HG03460 (cell line): ENCODE results near the gene DAPK2.
"Not testable (repeated sequence)": the region's sequence is repeated elsewhere in the genome, so short reads cannot be mapped to it uniquely, and the experiment has no call there.

ENCODE experiments used
- ATAC-seq: cut with Tn5 transposase; IDR thresholded peaks from one replicate; pipeline ENCODE4 v1.9.1; 2021; ENCODE audit not compliant: unreplicated experiment

The DAPK2 gene

DNA sequence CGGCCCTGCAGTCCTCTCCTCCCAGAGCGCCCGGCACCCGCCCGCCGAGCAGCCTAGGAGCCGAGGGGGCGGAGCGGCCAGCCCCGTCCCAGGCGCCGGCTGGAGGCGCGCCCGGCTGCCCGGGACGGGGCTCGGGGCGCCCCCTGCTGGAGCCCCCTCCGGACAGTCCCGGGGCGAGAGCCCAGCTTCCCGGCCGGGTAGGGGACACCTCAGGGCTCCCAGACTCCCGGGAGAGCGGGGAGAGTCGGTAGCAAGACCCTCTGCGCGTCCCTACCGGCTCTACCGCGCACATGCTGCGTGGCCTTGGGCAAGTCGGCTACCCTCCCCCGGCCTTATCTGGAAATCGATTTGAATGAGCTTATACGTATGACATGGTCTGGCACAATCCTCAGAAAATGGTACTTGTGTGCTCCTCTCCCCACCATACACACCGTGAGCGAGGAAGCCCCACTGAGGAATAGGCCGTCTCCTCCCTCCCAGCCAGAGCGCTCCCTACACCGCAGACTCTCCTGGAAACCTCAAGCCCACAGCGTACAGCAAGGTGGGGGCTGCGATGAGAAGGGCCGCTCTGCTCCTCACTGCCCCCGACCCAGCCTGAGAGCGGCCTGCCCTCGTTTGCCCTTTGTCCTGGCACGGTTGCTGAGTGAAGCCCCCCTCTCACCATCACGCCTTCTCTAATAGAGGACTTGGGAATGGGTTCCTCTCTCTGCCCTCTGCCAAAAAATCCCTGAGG, at the start of gene DAPK2:
DAPK2 (minus strand) TSS at position 65 of the 733 bp plus-strand sequence. CDS start 6,224 bp downstream, outside the sequence.
- no peak for ATAC-seq

DNA sequence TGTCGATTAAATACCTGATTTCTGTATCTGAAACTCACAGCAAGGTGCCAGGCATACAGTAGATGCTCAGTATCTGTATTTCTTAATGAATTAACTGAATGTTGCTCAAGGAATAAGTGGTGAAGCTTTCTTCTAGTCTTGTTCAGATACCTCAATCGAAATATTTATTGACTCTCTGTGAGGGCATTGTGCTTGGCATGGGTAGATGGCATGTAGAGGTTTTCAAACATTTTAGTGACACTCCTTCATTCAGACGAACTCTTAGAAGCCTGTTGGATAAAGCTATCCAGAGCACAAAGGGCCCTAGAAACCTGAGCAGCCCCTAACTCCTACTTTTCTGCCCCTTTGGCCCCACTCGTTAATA, 49.1 kb upstream of the DAPK2 start:
- no peak for ATAC-seq

DNA sequence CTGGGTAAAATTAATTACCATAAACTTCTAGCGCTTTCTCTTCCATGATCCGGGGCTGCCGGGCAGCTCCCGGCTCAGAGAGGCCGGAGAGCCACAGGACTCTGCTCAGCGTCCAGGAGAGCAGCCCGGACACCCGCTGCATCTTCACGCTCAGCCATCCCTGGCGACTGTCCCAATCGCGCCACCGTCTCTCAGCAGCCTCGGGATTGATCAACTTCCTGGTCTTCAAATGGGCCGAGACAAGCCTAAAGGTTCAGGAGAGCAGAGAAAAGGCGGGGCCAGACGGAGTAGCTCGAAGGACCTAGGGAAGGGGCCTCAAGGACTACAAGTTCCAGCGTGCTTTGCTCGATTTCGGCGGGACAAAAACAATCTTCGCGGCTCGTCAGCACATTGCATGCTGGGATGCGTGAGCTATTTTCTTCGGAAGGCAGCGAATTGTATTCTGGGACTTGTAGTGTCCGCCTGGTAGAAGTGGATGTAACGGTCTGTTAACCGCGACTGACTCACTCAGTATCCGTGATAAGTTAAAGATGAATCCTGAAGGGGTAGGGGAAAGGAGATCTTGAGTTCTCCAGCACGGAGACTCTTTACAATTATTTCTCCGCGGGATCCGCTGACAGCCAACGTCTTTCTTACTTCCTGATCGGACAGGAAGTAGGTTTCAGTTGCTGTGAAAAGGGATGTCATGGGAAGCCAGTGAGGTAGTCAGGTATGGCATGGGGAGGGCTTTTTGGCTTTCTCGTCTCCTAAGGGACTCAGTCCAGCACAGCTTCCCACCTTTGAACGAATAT, 47.5 kb upstream of the DAPK2 start, which contains the start of gene CIAO2A:
CIAO2A (minus strand) TSS at position 212 of the 791 bp plus-strand sequence; CDS start at position 142, 70 bp downstream.
- ATAC-seq: peak; percentile 62

DNA sequence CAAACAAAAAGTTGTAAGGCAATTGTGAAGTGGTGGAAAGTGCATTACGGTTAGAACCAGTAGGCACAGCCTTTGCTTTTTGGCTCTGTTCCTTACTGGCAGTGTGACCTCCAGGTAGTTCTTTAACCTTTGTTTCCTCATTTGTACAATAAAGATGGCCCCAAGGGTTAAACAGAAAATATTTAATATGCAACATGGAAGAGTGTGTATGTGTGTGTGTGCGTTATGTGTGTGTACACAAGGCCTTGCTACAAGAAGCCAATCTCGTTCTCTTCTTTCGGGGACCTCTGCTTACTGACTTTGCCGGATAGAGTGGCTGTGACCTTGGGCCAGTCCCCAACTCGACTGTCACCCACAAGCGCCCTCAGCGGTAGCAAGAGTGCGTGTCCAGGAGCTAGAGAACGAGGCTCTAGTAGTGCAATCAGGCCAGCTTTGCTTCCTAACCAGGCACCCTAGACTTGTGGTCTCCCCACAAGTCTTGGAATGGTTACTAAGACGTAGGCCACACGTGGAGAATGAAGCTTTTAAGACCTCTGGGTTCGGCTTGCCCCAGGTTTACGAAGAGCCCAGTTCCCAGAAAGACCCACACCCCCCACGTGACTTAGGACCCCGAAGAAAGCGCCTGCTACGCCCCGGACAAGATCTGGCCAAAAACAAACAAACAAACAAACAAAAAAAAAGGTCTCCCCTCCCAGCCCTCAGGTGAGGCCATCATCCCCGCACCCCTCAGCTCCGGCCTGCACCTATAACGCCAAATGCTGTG, 46.8 kb upstream of the DAPK2 start:
- ATAC-seq: peak; percentile 23

DNA sequence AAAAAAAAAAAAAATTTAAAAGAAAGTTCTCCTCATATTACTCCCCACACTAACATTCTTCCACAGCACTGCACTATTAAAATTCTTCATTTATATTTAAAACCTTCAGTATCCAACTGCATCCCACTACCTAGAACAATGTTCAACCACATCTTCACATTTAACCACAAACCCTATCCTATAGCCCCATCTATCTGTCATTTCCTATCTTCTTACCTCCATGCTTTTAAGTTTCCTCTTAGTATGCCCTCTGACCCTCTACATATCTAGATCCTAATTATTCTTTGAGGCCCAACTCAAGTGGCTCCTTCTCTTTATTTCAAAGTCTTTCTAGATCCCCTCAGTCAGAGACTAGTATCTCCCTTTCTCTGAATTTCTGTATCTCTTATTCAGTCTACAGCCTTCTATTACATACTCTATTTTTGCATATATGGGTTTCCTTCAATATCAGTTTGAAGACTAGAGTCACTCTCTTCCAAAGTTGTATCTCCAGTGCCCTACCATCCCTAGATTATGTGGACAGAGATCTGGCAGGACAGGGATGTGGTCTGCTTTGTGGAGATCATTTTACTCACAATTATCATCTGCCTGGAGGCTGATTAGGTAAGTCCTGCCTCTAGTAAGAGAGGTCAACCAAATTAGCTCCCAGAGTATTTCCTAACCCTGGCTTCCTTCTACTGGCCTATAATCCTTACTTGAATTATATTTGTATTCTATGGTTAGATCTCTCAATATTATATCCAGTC, 46.0 kb upstream of the DAPK2 start:
- no peak for ATAC-seq

DNA sequence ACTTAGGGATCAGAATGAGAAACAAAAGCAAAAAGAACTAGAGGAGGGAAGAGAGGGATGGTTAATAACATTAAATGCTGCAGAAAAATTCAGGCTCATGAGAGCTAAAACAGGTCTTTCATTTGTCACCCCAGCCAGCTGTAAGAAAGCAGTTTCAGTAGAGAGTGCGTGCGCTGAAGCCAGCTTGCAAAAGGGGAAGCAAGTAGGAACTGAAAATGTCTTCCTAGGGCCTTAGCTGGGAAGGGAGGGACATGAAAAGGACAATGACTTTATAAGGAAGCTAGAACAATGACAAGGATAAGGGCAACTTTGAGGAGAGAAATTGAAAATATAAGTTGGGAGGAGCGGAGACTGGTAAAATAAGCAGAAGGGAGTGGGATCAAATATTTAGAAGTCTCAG, 44.2 kb upstream of the DAPK2 start:
- no peak for ATAC-seq

DNA sequence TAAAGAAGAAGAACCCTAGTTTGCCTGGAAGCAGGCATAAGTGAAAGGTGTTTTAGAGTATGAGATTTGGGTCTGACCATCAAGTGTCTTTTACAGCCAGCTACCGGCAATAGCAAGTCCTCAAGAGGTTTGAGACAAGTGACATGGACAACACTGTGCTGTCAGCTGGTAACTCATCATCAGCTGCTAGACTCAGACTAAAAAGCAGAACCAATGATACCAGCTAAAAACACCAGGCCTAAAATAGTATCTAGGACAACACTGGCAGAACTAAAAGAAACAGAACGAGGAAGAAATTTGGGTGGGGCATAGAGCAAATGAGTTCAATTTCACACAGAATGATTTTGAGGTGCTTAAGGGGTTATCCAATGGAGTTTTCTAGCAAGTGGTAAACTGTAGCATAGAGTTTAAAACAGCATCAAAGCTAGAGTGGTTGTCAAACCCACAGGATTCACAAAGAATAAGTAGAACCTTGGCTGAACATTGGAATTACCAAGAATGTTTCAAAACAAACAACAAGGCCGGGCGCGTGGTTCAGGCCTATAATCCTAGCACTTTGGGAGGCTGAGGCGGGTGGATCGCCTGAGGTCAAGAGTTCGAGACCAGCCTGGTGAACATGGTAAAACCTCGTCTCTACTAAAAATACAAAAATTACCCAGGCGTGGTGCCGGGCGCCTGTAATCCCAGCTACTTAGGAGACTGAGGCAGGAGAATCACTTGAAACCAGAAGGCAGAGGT, 43.4 kb upstream of the DAPK2 start:
- no peak for ATAC-seq

DNA sequence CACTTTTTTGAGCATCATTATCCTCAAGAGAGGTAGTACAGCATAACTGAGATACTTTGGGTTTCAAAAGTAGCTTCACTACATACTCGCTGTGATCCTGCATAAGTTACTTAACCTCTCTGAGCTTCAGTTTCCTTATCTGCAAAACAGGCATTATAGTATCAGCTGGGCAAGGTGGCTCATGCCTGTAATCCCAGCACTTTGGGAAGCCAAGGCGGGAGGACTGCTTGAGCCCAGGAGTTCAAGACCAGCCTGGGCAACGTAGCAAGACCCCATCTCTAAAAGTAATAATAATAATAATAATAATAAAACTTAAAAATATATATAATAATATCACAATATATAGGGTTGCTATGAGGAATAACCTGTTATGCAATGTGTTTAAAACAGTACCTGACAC, 36.5 kb upstream of the DAPK2 start:
- no peak for ATAC-seq

DNA sequence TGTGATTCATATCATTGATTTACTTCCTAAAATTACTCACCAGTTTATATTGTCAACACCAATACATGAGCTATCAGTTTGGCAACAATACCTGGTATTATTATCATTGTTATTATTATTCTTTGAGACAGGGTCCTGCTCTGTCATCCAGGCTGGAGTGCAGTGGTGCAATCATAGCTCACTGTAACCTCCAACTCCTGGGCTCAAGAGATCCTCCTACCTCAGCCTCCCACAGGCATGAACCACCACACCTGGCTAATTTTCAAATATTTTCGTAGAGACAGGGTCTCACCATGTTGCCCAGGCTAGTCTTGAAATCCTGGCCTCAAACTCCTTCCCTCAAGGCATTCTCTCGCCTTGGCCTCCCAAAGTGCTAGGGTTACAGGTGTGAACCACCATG, 27.2 kb upstream of the DAPK2 start:
- ATAC-seq: not testable (repeated sequence)

DNA sequence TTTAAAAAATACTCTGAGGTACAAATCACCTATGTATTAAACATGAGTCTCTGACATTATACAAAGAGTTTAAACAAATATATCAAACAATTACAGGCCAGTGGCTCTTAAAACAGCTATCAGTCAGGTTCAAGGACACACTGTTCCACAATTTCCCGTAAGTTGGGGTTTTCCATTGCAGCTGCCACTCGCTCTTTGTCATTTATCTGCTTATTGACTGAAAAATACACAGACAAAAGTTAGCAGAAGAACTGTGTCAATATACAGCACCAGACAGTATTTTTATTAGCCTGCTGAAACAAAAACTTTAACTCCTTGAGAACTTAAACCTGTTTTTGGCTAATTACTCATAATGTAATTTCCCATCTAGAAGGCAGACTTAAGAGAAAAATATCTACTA, 26.5 kb upstream of the DAPK2 start:
- ATAC-seq: no peak

DNA sequence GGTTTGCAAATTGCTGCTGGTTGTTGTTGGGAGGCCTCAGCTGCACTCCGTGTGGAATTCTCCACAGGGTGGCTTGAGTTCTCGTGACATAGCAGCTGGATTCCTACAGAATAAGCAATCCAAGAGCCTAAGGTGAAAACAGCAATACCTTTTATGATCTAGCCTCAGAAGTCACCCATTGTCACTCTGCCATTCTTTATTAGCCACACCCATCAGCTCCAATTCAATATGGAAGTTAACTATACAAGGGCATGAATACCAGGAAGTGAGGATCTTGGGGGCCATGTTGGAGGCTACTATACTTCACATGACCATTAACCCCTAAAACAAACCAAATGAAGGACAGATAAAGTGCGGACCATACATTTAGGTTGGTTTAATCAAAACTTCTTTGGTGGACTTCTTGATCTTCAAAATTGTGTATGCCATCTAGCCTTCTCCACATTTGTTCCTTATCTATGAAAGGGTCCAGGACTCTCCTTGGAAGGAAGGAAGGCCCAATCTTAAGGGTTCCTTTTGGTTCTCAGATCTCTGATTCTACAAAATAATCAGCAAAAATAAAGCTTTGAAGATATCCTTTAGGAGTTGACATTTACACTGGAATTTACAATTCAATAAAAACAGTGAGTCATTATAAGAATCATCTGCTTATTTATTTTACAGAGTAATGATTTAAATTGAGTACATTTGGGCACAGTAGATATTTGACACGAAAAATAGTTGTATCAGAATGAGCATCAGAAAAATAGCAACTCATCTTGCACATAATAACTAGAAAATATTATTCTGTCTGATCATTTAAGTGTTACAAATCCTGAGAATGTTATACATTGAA, 25.9 kb upstream of the DAPK2 start:
- no peak for ATAC-seq

DNA sequence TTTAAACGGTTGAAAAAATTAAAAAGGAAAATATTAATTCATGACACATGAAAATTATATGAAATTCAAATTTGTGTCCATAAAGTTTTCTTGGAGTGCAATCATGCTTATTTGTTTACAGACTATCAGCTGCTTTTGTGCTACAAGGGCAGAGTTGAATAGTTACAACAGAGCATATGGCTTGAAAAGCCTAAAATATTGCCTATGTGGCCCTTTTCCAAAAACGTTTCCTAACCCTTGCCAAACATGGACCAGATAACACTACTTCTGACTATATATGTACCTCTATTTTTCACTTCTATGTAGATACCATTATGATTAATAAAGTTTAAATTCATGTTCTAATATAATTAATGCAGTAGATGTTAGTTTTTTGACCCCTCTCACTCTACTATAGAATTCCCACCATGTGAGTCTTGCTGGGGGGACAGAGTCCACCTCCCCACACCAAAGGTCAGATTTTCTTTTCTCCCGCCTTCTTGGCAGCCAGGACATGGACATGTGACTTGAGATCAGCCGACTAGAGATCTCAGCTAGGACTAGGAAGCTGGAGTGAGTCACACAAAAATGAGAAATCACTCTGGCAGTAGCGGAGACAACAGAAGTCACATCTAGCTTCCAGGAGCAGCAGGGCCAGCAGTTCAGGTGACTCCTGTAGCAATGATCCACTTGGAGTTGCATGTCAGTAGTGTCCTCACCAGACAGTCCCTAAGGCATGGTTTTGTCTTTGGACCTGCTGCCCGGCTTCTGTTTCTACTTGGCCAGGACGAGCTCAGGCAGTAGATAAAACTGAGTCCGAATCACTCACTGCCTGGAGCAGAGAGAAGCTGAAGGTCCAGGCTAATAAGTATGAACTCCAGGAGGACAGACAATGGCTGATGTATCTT, 24.9 kb upstream of the DAPK2 start:
- ATAC-seq: no peak

DNA sequence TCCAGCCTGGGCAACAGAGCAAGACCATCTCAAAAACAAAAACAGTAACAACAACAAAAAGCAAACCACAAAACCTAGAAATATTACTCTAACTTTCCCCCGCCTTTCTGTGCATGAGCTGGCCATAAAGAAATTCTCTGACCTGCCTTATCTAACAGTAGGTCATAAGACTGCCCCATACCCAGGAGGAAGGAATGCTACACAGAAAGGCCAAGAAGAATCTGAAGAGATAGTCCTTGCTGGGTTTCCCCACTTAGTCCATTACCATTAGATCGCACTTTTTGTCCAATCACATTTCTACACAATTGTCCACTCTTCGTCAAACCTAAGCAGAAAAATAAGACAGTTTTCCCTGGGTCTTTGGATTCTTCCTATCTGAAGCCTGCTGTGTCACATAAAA, 23.8 kb upstream of the DAPK2 start:
- ATAC-seq: no peak

DNA sequence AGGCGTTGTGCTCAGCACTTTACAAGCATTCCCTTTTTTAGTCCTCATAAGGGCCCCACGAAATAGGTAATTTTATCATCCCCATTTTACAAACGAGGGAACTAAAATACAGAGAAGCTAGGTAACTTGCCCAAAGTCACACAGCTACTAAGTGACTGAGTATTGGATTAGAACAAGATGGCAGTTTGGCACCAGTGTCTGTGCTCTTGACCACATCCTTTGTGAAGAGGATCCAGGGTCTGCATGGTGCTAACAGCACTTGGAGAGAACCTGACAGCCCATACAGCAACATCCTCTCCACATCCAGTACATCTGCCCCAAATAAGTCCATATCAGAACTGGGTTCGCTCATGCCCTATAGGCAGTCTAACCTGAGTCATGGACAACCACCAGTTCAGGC, 21.8 kb upstream of the DAPK2 start:
- no peak for ATAC-seq

DNA sequence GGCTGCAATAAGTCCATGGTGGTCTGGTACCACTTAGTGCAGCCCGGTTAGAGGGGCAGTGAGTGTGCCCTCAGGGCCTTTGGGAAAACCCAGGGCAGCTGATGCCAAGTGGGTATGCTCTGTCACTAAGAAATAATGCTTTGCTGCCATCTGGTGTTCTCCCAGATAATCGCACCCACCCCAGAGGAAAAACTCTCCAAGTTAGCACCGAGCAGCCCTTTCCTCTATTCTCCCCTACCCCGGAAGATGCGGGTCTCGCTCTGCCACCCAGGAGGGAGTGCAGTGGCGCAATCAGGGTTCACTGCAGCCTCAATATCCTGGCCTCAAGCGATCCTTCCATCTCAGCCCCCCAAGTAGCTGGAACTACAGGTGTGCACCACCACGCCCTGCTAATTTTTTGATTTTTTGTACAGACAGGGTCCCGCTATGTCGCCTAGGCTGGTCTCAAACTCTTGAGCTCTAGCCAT, 21.3 kb upstream of the DAPK2 start:
- no peak for ATAC-seq

DNA sequence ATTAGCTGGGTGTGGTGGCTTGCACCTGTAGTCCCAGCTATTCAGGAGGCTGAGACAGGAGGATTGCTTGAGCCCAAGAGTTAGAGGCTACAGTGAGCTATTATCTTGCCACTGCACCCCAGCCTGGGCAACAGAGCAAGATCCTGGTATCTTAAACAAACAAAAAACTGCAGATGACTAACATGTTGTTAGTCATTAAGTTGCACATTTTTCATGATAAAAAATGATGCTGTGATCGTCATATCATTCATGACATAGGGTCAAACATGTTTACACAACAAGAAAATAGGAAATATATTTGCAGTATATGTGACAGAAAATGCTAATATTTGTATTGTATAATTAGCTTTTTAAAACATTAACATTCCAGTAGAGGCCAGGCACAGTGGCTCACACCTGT, 20.2 kb upstream of the DAPK2 start:
- no peak for ATAC-seq

DNA sequence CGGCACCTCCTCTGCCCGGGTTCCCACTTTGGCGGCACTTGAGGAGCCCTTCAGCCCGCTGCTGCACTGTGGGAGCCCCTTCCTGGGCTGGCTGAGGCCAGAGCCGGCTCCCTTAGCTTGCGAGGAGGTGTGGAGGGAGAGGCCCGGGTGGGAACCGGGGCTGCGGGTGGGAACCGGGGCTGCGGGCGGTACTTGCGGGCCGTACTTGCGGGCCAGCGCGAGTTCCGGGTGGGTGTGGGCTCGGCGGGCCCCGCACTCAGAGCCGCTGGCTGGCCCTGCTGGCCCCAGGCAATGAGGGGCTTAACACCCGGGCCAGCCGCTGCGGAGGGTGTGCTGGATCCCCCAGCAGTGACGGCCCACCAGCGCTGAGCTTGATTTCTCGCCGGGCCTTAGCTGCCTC, 14.4 kb upstream of the DAPK2 start:
- no peak for ATAC-seq

DNA sequence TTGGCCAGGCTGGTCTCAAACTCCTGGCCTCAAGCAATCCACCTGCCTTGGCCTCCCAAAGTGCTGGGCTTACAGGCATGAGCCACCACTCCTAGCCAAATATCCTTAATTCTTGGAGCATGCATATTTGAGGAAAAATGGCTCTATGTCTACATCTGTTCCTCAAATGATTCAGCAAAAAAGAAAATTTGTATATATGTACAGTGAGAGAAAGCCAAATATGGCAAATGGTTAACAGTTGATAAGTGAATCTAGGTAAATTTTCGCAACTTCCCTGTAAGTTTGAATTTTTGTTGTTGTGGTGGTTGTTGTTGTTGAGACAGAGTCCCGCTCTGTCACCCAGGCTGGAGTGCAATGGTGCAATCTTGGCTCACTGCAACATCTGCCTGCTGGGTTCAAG, 12.8 kb upstream of the DAPK2 start:
- ATAC-seq: not testable (repeated sequence)
